ENCODE data around the gene SRC. TPM values are rescaled to one million over a fixed set of nuclear protein-coding genes. Genes with fewer than 3 reads are reported as not detected.

Gene SRC
- total RNA-seq, 4 donors from 2014 or later: 27.5 to 52.2 (median 42.3) TPM

DNA sequence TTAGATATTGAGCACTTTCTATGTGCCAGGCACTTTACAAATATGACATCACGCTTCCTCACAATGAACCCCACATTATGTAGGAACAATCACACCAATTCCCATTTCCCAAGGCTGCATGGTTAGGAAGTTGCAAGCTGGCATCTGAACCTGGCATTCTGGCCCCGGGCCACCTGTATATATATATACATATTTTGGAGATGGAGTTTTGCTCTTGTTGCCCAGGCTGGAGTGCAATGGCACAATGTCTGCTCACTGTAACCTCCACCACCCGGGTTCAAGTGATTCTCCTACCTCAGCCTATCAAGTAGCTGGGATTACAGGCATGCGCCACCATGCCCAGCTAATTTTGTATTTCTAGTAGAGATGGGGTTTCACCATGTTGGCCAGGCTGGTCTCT is 30.4 kb downstream of the SRC start:
- 91% methylated on average over 4 of the region's 4 CpGs for WGBS
- intact Hi-C loops (cut with DNase I): no loop called here
- TF ChIP-seq POLR2A (IDR thresholded peaks at IDR 0.05; ENCODE audit: low read depth) (no peak), POLR2AphosphoS5 (IDR thresholded peaks at IDR 0.05) (no peak), EP300 (IDR thresholded peaks at IDR 0.05) (no peak)
- TF ChIP-seq, protein P1, sequence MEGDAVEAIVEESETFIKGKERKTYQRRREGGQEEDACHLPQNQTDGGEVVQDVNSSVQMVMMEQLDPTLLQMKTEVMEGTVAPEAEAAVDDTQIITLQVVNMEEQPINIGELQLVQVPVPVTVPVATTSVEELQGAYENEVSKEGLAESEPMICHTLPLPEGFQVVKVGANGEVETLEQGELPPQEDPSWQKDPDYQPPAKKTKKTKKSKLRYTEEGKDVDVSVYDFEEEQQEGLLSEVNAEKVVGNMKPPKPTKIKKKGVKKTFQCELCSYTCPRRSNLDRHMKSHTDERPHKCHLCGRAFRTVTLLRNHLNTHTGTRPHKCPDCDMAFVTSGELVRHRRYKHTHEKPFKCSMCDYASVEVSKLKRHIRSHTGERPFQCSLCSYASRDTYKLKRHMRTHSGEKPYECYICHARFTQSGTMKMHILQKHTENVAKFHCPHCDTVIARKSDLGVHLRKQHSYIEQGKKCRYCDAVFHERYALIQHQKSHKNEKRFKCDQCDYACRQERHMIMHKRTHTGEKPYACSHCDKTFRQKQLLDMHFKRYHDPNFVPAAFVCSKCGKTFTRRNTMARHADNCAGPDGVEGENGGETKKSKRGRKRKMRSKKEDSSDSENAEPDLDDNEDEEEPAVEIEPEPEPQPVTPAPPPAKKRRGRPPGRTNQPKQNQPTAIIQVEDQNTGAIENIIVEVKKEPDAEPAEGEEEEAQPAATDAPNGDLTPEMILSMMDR (IDR thresholded peaks at IDR 0.05): no peak
- Histone ChIP-seq H3K36me3 (peaks cover 0 to 21% (median 0%) of the 10 kb centered on the region in 4 donors), H3K4me1 (peaks cover 0 to 15% (median 9%) of the 10 kb centered on the region in 4 donors), H3K4me3 (no peak overlapping the region), H3K27ac (replicated peaks in 1 of 4) (no peak overlapping the region), H3K27me3 (no peaks in the 10 kb centered on the region), H3K9me3 (no peaks in the 10 kb centered on the region)
- no peak for DNase-seq (ENCODE audit: extremely low spot score)

DNA sequence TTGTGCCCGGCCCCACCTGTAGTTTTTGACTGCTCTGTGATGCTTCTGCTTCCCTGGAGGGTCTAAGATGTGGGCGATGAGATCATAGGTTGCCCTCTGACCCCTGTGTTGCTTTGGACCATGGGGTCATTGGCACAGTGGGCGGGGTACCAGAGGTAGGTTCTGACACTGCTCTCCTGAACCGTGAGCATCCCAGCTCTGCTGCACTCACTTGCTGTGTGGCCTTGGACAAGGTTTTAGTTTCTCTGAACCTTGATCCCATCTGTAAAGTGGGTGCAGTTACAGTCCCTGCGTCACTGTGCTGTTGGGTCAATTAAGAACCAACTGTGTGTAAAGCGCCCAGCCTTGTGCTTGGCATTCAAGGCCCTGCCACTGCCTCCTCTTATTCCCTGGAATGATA is 30.9 kb downstream of the SRC start:
- Histone ChIP-seq H3K4me1 (peaks cover 0 to 15% (median 9%) of the 10 kb centered on the region in 4 donors), H3K4me3 (no peak overlapping the region), H3K27me3 (no peaks in the 10 kb centered on the region), H3K9me3 (no peaks in the 10 kb centered on the region), H3K36me3 (peaks cover 0 to 21% (median 0%) of the 10 kb centered on the region in 4 donors), H3K27ac (replicated peaks in 1 of 4) (no peak overlapping the region)
- no peak for TF ChIP-seq POLR2A (IDR thresholded peaks at IDR 0.05; ENCODE audit: low read depth)
- TF ChIP-seq, protein P1 (IDR thresholded peaks at IDR 0.05): no peak
- TF ChIP-seq POLR2AphosphoS5 (IDR thresholded peaks at IDR 0.05): no peak
- TF ChIP-seq EP300 (IDR thresholded peaks at IDR 0.05): no peak
- no peak for DNase-seq (ENCODE audit: extremely low spot score)
- 73% methylated on average over 6 of the region's 6 CpGs for WGBS
- intact Hi-C loops (cut with DNase I): no loop called here

DNA sequence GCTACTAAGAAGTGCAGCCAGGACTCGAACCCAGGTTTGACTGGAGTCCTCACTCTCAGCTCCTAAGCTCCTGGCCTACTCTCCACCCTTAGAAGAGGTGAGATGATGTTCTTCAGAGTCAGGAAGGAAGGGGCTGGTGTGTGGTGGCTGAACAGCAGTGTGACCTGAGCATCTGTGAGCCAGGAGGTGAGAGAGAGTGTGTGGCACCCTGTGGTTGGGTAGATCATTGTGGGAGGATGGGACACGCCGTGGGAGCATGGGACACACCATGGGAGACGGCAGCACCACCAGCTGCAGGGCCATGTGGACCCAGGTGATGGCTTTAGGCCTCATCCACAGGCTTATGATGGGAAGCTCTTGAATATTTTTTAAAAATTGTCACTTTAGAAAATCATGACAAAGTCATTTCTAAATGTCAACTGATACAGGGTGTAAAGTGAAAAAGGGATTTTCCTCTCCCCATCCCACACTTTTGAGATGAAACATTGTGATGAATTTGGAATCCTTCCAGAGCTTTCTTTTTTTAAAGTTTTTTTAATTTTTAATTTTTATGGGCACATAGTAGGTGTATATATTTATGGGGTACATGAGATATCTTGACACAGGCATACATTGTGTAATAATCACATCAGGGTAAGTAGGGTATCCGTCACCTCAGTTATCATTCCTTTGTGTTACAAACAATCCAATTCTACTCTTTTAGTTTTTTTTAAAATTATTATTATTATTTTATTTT is 31.6 kb downstream of the SRC start:
- Histone ChIP-seq H3K27ac (replicated peaks in 1 of 4) (no peak overlapping the region), H3K4me1 (peaks cover 0 to 15% (median 9%) of the 10 kb centered on the region in 4 donors), H3K9me3 (no peaks in the 10 kb centered on the region), H3K36me3 (peaks cover 0 to 21% (median 0%) of the 10 kb centered on the region in 4 donors), H3K4me3 (no peak overlapping the region), H3K27me3 (no peaks in the 10 kb centered on the region)
- TF ChIP-seq, protein P1 (IDR thresholded peaks at IDR 0.05): no peak
- no peak for TF ChIP-seq POLR2A (IDR thresholded peaks at IDR 0.05; ENCODE audit: low read depth)
- no peak for TF ChIP-seq EP300 (IDR thresholded peaks at IDR 0.05)
- no peak for TF ChIP-seq POLR2AphosphoS5 (IDR thresholded peaks at IDR 0.05)
- no peak for DNase-seq (ENCODE audit: extremely low spot score)
- intact Hi-C loops (cut with DNase I): no loop called here
- WGBS: 88% methylated on average over 5 of the region's 5 CpGs

DNA sequence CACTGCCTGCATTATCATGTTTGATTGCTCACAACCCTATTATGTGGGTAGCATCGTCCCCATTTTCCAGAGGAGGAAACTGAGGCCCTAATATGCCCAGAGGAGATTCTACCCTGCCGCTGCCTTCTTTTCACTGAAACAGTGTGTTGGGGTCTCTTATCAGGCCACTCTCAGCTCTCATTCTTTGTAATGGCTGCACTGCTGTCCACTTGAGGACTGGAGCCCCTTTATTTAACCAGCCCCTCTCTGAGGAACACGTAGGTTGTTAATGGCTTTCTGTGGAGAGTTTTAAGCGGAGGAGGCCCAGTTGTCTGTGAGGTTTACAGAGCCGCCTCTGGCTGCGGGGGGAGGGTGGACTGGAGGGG is 32.5 kb downstream of the SRC start:
- TF ChIP-seq, protein P1 (IDR thresholded peaks at IDR 0.05): no peak
- no peak for TF ChIP-seq POLR2AphosphoS5 (IDR thresholded peaks at IDR 0.05)
- no peak for TF ChIP-seq EP300 (IDR thresholded peaks at IDR 0.05)
- no peak for TF ChIP-seq POLR2A (IDR thresholded peaks at IDR 0.05; ENCODE audit: low read depth)
- peaks cover 0 to 19% (median 10%) of the 10 kb centered on the region in 4 donors for H3K4me1 ChIP-seq
- DNase-seq (ENCODE audit: extremely low spot score): no peak
- WGBS: 85% methylated on average over 6 of the region's 6 CpGs
- intact Hi-C loops (cut with DNase I): no loop called here
- no peaks in the 10 kb centered on the region for H3K9me3 ChIP-seq
- H3K27ac ChIP-seq (replicated peaks in 1 of 4): no peak overlapping the region
- H3K36me3 ChIP-seq: peaks cover 0 to 21% (median 0%) of the 10 kb centered on the region in 4 donors
- H3K4me3 ChIP-seq: no peak overlapping the region
- no peaks in the 10 kb centered on the region for H3K27me3 ChIP-seq

All from esophagus muscularis mucosa (tissue), 4 donors.